NCI-H69 (cell line): ENCODE measurements around the gene GPR141.
A peak's percentile ranks its signal among the peaks of the same experiment; 100 is the strongest.

ENCODE experiments used
- DNase-seq: peaks from one replicate; lab custom pipeline; 2025; lab: John Stamatoyannopoulos, UW

Gene GPR141

GRCh38 chr7:37732253-37732652, 48.7 kb downstream of the GPR141 start:
- DNase-seq: peak; percentile 44

- DNase-seq: no peak
Observed at GRCh38 chr7:37732888-37733287, 49.3 kb downstream of the GPR141 start.

- no peak for DNase-seq
Observed at GRCh38 chr7:37735196-37735595, 51.6 kb downstream of the GPR141 start.

- DNase-seq: no peak
Observed at GRCh38 chr7:37738321-37738720, 54.8 kb downstream of the GPR141 start.

- DNase-seq: no peak
Observed at GRCh38 chr7:37740398-37740797, 56.8 kb downstream of the GPR141 start.

- DNase-seq: no peak
Observed at GRCh38 chr7:37741776-37742175, 58.2 kb downstream of the GPR141 start.

- DNase-seq: no peak
Observed at GRCh38 chr7:37751096-37751495, 67.5 kb downstream of the GPR141 start.

GRCh38 chr7:37753398-37754050, 70.0 kb downstream of the GPR141 start:
- no peak for DNase-seq

- no peak for DNase-seq
Observed at GRCh38 chr7:37756797-37757551, 73.4 kb downstream of the GPR141 start.

GRCh38 chr7:37757563-37757962, 74.0 kb downstream of the GPR141 start:
- no peak for DNase-seq

GRCh38 chr7:37758501-37759045, 75.0 kb downstream of the GPR141 start:
- DNase-seq: no peak

- peak; percentile 8 for DNase-seq
Observed at GRCh38 chr7:37759526-37759925, 76.0 kb downstream of the GPR141 start.

- DNase-seq: no peak
Observed at GRCh38 chr7:37765421-37765829, 81.9 kb downstream of the GPR141 start.

- DNase-seq: no peak
Observed at GRCh38 chr7:37765872-37766525, 82.4 kb downstream of the GPR141 start.

- no peak for DNase-seq
Observed at GRCh38 chr7:37768611-37769010, 85.0 kb downstream of the GPR141 start.

GRCh38 chr7:37769291-37769690, 85.7 kb downstream of the GPR141 start:
- no peak for DNase-seq

GRCh38 chr7:37769726-37770125, 86.2 kb downstream of the GPR141 start:
- DNase-seq: no peak

GRCh38 chr7:37770838-37771237, 87.3 kb downstream of the GPR141 start:
- no peak for DNase-seq

- no peak for DNase-seq
Observed at GRCh38 chr7:37771342-37771741, 87.8 kb downstream of the GPR141 start.

GRCh38 chr7:37771801-37772200, 88.2 kb downstream of the GPR141 start:
- DNase-seq: no peak

GRCh38 chr7:37775921-37776320, 92.4 kb downstream of the GPR141 start:
- no peak for DNase-seq

- DNase-seq: no peak
Observed at GRCh38 chr7:37781156-37781555, 97.6 kb downstream of the GPR141 start.

- DNase-seq: no peak
Observed at GRCh38 chr7:37782166-37782565, 98.6 kb downstream of the GPR141 start.
